GM11168 (cell line): Measurements from ENCODE around the gene WDCP.
"Not testable (repeated sequence)": the region's sequence is repeated elsewhere in the genome, so short reads cannot be mapped to it uniquely, and the experiment has no call there.

Source experiments
- in situ Hi-C: fragments of 300-500 bp; cut with MboI; formaldehyde crosslinking; loops from one replicate; pipeline ENCODE4 v1.12.0; 2022; ENCODE audit warnings: low sequenced_read_pairs; ENCODE audit not compliant: unreplicated experiment

The WDCP gene, protein sequence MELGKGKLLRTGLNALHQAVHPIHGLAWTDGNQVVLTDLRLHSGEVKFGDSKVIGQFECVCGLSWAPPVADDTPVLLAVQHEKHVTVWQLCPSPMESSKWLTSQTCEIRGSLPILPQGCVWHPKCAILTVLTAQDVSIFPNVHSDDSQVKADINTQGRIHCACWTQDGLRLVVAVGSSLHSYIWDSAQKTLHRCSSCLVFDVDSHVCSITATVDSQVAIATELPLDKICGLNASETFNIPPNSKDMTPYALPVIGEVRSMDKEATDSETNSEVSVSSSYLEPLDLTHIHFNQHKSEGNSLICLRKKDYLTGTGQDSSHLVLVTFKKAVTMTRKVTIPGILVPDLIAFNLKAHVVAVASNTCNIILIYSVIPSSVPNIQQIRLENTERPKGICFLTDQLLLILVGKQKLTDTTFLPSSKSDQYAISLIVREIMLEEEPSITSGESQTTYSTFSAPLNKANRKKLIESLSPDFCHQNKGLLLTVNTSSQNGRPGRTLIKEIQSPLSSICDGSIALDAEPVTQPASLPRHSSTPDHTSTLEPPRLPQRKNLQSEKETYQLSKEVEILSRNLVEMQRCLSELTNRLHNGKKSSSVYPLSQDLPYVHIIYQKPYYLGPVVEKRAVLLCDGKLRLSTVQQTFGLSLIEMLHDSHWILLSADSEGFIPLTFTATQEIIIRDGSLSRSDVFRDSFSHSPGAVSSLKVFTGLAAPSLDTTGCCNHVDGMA

GRCh38 chr2:24046930-24047702, at the start of gene WDCP:
TSS of gene WDCP (minus strand) at chr2:24047391. CDS start at chr2:24039494, 7,897 bp downstream.
- in situ Hi-C loops: no loop called here

DNA sequence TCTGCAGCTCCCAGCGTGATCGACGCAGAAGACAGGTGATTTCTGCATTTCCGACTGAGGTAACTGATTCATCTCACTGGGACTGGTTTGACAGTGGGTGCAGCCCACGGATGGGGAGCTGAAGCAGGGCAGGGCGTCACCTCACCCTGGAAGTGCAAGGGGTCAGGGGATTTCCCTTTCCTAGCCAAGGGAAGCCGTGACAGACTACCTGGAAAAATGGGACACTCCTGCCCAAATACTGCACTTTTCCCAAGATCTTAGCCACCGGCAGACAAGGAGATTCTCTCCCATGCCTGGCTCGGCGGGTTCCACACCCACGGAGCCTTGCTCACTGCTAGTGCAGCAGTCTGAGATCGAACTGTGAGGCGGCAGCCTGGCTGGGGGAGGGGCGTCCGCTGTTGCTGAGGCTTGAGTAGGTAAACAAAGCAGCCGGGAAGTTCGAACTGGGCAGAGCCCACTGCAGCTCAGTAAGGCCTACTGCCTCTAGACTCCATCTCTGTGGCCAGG, 48.0 kb upstream of the WDCP start:
- in situ Hi-C loops: not testable (repeated sequence)

DNA sequence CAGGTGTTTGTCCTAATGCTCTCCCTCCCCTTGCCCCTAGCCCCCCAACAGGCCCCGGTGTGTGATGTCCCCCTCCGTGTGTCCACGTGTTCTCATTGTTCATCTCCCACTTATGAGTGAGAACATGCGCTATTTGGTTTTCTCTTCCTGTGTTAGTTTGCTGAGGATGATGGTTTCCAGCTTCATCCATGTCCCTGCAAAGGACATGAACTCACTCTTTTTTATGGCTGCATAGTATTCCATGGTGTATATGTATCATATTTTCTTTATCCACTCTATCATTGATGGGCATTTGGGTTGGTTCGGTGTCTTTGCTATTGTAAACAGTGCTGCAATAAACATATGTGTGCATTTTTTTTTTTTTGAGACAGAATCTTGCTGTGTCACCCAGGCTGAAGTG, 46.1 kb upstream of the WDCP start:
- in situ Hi-C loops: not testable (repeated sequence)

- in situ Hi-C loops: no loop called here
Measured at GRCh38 chr2:24088821-24089359, 41.7 kb upstream of the WDCP start.

- in situ Hi-C loops: no loop called here
Measured at GRCh38 chr2:24087032-24087431, 39.8 kb upstream of the WDCP start.

GRCh38 chr2:24086241-24086640, 39.0 kb upstream of the WDCP start:
- in situ Hi-C loops: no loop called here

- in situ Hi-C loops: no loop called here
Measured at GRCh38 chr2:24085200-24085489, 38.0 kb upstream of the WDCP start.

GRCh38 chr2:24084386-24085199, 37.4 kb upstream of the WDCP start, which contains the start of gene TP53I3:
TSS of gene TP53I3 (minus strand) at chr2:24084834. CDS start at chr2:24084326, 508 bp downstream.
- in situ Hi-C loops: no loop called here

DNA sequence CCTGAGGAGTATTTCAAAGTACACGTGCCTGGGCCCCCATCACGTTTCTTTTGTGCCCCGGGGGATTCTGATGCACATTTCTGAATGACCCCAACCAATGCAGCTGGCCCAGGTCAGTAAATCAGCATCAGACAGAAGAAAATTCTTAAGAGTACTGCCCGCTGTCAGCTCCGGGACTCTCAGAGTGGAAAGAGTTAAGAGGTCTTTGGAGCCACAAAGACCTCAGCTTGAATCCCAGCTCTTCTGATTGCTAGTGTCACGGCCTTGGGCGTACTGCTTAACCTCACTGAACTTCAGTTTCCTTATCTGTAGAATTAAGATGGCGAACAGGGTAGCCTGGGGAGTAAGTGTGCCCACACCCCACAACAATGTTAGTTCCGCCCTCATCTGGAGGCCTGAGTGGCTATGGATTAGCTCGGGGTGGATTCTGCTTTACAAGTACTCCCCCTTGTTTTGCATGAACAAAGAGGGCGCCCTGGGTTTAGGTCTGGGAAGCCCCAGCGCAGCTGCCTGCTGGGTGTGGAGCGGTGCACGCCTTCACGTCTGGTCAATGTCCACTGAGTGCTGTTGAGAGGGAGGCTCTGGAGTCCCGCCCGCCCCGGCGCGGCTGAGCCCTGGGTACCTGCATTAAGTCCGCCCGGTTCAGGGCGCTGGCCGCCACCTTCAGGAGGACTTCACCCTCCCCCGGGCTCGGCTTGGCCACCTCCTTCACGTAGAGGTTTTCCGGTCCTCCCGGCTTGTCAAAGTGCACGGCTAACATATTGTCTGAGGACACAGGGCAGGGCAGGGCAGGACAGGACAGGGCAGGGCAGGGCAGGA, 36.6 kb upstream of the WDCP start:
- in situ Hi-C loops: no loop called here

- in situ Hi-C loops: no loop called here
Measured at GRCh38 chr2:24082787-24083566, 35.8 kb upstream of the WDCP start.

GRCh38 chr2:24080701-24081100, 33.5 kb upstream of the WDCP start:
- in situ Hi-C loops: no loop called here

GRCh38 chr2:24077879-24078278, 30.7 kb upstream of the WDCP start:
- in situ Hi-C loops: no loop called here

GRCh38 chr2:24077535-24077877, 30.3 kb upstream of the WDCP start:
- in situ Hi-C loops: no loop called here

DNA sequence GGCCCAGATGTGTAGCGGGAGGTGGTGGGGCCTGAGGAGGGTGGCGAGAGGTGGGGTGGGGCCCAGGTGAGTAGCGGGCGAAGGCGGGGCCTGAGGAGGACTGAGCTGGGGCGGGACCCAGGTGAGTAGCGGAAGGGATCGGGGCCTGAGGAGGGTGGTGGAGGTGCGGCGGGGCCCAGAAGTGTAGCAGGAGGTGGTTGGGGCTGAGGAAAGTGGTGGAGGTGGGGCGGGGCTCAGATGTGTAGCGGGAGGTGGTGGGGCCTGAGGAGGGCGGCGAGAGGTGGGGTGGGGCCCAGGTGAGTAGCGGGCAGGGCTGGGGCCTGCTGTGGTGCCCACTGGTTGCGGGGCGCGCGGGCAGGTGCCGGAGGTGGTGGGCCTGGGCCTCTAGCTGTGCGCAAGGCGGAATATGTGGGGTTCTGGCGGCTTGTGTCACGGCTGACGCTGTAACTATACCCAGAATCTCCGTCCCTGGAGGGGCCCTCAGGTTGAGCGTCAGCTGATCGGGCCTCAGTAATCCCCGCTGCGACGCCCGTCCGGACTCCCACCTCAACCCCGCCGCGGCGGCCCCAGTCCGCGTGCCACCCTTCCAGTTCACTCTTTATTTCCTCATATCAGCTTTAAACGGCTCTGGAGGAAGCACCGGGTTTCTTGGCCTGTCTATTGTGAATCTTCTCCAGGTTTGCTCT, 29.8 kb upstream of the WDCP start:
- in situ Hi-C loops: no loop called here

DNA sequence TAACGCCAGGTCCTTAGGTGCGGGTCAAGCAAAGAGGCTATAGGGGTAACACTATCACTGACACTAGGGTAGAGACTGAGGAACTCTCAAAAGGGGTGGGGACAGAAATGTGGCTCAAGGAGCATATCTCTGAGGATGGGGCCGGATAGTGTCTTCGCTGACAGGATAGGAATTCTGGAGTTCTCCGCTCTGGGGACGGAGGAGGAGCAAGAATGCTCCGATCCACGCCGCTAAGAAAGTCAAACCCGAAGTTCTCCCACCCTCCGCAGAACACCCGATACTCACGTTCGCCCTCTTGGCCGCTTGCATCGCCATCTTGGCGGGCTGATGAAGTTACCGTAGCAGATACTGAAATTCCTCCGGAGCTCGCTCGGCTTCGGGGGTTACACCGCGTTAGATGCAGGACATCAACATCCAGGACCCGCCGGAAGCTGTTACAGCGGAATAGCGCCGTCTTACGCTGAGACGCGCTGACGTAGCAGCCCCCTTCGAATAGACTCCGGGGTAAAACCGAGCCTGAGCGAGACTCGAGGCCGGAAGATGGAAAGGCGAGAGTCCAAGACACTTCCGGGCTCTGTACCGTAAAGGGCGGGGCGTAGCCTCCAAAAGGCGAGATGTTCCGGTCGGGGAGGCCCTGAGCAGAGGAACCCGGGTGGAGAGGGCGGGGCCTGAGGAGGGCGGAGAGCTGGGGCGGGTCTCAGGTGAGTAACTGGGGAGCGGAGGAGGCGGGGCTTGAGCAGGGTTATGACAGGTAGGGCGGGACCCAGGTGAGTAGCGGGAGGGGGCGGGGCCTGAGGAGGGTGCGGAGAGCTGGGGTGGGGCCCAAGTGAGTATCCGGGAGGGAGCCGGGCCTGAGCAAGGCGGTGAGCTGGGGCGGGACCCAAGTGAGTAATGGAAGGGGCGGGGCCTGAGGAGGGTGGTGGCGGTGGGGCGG, 29.0 kb upstream of the WDCP start, which contains the start of gene SF3B6:
TSS of gene SF3B6 (minus strand) at position 412 of the 934 bp plus-strand sequence. CDS start at position 315, 97 bp downstream.
- in situ Hi-C loops: no loop called here

GRCh38 chr2:24075259-24075658, 28.1 kb upstream of the WDCP start:
- in situ Hi-C loops: no loop called here
